Upper lobe of left lung (tissue), 6 donors: ENCODE data around the gene ARFGAP2. TPM values are rescaled to one million over a fixed set of nuclear protein-coding genes. Genes with fewer than 3 reads are reported as not detected.
A peak's percentile ranks its signal among the peaks of the same experiment; 100 is the strongest.

ENCODE experiments used
- ATAC-seq, 2 donors: fragments of 200-7000 bp; cut with Tn5 transposase; one replicate each; pipeline ENCODE4 v1.9.1; 2022; ENCODE audit warnings: mild to moderate bottlenecking in 2 of 2, moderate library complexity in 2 of 2; ENCODE audit not compliant: low FRiP score in 2 of 2
- DNase-seq, 2 donors: peaks; one replicate each; pipeline ENCODE4 v3.0.0-alpha.2; 2019 to 2020
- H3K27ac ChIP-seq, 4 donors: fragments of 200-600 bp; sonication (generic); one replicate each; pipeline ENCODE4 v1.5.1; 2016 to 2019
- H3K27me3 ChIP-seq, 4 donors: fragments of 200-600 bp; sonication (generic); one replicate each; pipeline ENCODE4 v1.5.1; 2017 to 2019
- H3K36me3 ChIP-seq, 4 donors: fragments of 200-600 bp; sonication (generic); one replicate each; pipeline ENCODE4 v1.5.1; 2016 to 2019
- H3K4me1 ChIP-seq, 4 donors: fragments of 200-600 bp; sonication (generic); one replicate each; pipeline ENCODE4 v1.5.1; 2018 to 2019
- H3K4me3 ChIP-seq, 4 donors: fragments of 200-600 bp; sonication (generic); one replicate each; pipeline ENCODE4 v1.5.1; 2017 to 2019; ENCODE audit warnings: mild to moderate bottlenecking in 2 of 4, moderate library complexity in 1 of 4
- H3K9me3 ChIP-seq, 4 donors: fragments of 200-600 bp; sonication (generic); one replicate each; pipeline ENCODE4 v1.5.1; 2018 to 2019
- EP300 ChIP-seq, 4 donors: sonication (generic); formaldehyde crosslinking; IDR thresholded peaks; one replicate each; pipeline ENCODE4 v1.5.1; 2017; ENCODE audit warnings: antibody characterized with exemption in 4 of 4, control low read depth in 2 of 4
- POLR2A ChIP-seq, 4 donors: fragments of 450-650 bp; IDR thresholded peaks; one replicate each; pipeline ENCODE4 v1.5.1; 2016 to 2017; ENCODE audit warnings: antibody characterized with exemption in 4 of 4, mild to moderate bottlenecking in 2 of 4
- POLR2AphosphoS5 ChIP-seq, 2 donors: sonication (generic); formaldehyde crosslinking; IDR thresholded peaks; one replicate each; pipeline ENCODE4 v1.5.1; 2017; ENCODE audit warnings: antibody characterized with exemption in 2 of 2
- WGBS, 2 donors: methylation state at CpG; one replicate each; pipeline ENCODE4 v1.1.5; 2017 to 2018; 5-methylcytosine and 5-hydroxymethylcytosine counted together
- total RNA-seq, 6 donors: library from RNA; depleted of rRNA in 4 of 6; stranded (reverse); fragments of >200 nt in 4 of 6; gene quantifications; one replicate each; pipeline versions ENCODE4 v1.1.0 to v1.2.1, GENCODE V29; 2016 to 2021
- TF ChIP-seq, protein P1 (sequence below), 6 experiments: fragments of 450-650 bp in 4 of 6; fragments of 200-600 bp in 2 of 6; sonication (generic) in 2 of 6; IDR thresholded peaks; one replicate each; pipeline ENCODE4 v1.5.1; 2016 to 2019; ENCODE audit warnings: antibody characterized with exemption in 6 of 6
- donor health status: DM: no; HTN: no; CAD: no; lungs with moderate emphysema.
- donor health status: DM: no; HTN: yes; CAD: no; lungs with severe emphysema.

Gene ARFGAP2
- total RNA-seq, 6 donors from 2014 or later, result 93.6 to 257 (median 110) TPM

DNA sequence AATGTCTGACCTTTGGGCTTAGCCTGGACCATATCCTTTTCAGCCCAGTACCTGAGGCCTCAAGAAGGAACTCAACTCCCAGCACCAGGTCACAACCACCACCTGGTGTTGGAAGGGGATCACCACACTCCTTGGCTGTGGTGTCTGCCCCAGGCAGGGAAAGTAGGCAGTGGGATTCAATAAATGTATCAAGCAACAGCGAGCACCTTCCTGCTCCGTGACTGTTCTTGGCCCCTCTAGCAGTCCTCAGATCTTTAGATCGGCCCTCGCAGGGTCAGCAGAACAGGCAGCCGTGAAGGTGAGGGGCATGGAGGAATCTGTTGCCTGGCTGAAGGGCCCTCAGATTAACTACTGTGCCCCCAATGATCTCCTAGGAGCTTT lies 15.9 kb downstream of the ARFGAP2 start:
- TF ChIP-seq, protein P1, sequence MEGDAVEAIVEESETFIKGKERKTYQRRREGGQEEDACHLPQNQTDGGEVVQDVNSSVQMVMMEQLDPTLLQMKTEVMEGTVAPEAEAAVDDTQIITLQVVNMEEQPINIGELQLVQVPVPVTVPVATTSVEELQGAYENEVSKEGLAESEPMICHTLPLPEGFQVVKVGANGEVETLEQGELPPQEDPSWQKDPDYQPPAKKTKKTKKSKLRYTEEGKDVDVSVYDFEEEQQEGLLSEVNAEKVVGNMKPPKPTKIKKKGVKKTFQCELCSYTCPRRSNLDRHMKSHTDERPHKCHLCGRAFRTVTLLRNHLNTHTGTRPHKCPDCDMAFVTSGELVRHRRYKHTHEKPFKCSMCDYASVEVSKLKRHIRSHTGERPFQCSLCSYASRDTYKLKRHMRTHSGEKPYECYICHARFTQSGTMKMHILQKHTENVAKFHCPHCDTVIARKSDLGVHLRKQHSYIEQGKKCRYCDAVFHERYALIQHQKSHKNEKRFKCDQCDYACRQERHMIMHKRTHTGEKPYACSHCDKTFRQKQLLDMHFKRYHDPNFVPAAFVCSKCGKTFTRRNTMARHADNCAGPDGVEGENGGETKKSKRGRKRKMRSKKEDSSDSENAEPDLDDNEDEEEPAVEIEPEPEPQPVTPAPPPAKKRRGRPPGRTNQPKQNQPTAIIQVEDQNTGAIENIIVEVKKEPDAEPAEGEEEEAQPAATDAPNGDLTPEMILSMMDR (IDR thresholded peaks at IDR 0.05), result no peak
- no peak for TF ChIP-seq EP300 (IDR thresholded peaks at IDR 0.05)
- TF ChIP-seq POLR2A (IDR thresholded peaks at IDR 0.05), result peak in 1 of 4 donors; percentile 2
- TF ChIP-seq POLR2AphosphoS5 (IDR thresholded peaks at IDR 0.05), result no peak
- Histone ChIP-seq H3K9me3 (no peaks in the 10 kb centered on the region), H3K4me3 (no peak overlapping the region), H3K36me3 (peaks cover 13 to 40% (median 31%) of the 10 kb centered on the region in 4 donors), H3K27me3 (no peaks in the 10 kb centered on the region), H3K4me1 (peaks cover 0 to 7% (median 2%) of the 10 kb centered on the region in 4 donors), H3K27ac (no peak overlapping the region)
- ATAC-seq, result no peak
- WGBS, 2 donors, result 94% methylated on average over 5 of the region's 5 CpGs; no CpG with 5 or more reads in 1 of the 2 donors
- DNase-seq, result no peak

DNA sequence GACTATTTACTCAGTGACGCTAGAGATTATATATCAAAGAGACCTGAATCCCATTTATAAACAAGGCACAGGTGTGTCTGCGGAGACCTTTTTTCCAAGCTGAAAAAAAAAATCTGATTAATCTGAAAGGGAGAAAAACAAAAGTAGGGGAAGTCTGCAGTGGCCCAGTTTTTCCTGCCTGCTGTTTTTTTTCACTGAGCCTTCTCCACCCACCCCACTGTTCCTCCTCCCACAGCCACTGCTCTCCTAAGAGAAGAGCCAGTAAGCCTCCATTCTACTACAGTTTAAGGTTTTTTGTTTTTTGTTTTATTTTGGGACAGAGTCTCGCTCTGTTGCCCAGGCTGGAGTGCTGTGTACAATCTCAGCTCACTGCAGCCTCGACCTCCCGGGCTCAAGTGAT lies 18.4 kb downstream of the ARFGAP2 start:
- no peak overlapping the region for H3K27ac ChIP-seq
- peaks cover 5 to 16% (median 8%) of the 10 kb centered on the region in 4 donors for H3K4me1 ChIP-seq
- peaks cover 0 to 15% (median 7%) of the 10 kb centered on the region in 4 donors for H3K36me3 ChIP-seq
- DNase-seq (no peak), ATAC-seq (no peak)
- H3K4me3 ChIP-seq, result no peak overlapping the region
- TF ChIP-seq POLR2A (IDR thresholded peaks at IDR 0.05) (no peak), POLR2AphosphoS5 (IDR thresholded peaks at IDR 0.05) (no peak), EP300 (IDR thresholded peaks at IDR 0.05) (no peak)
- TF ChIP-seq, protein P1 (IDR thresholded peaks at IDR 0.05), result no peak
- no peaks in the 10 kb centered on the region for H3K27me3 ChIP-seq
- H3K9me3 ChIP-seq, result no peaks in the 10 kb centered on the region
- 72% methylated on average over 5 of the region's 5 CpGs for WGBS, 2 donors

- ATAC-seq, result no peak
- DNase-seq, result no peak
- H3K4me1 ChIP-seq, result peaks cover 5 to 18% (median 12%) of the 10 kb centered on the region in 4 donors
- no peak overlapping the region for H3K27ac ChIP-seq
- no peak for TF ChIP-seq POLR2A (IDR thresholded peaks at IDR 0.05)
- TF ChIP-seq, protein P1 (IDR thresholded peaks at IDR 0.05), result no peak
- H3K4me3 ChIP-seq, result no peak overlapping the region
- H3K27me3 ChIP-seq, result no peaks in the 10 kb centered on the region
- 55 to 69% methylated on average over 3 to 8 of the region's 8 CpGs for WGBS, 2 donors
- peaks cover 0 to 13% (median 6%) of the 10 kb centered on the region in 4 donors for H3K36me3 ChIP-seq
- H3K9me3 ChIP-seq, result no peaks in the 10 kb centered on the region
Observed at GRCh38 chr11:47157805-47158204, 18.9 kb downstream of the ARFGAP2 start.

DNA sequence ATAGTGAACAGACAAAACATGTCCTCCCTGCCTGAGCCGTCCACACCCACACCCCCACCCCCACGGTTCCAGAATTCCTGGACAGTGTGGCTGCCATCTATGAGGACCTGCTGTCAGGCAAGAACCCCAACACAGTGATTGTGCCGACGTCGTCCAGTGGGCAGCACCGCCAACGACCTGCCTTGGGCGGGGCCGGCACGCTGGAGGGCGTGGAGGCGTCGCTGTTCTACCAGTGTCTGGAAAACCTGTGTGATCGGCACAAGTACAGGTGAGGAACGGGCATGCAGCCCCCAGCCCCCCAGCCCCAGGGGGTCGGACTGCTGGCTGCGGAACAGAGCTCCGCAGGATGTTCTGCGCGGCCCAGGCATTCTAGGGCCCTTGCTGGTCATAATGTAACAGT lies 19.7 kb downstream of the ARFGAP2 start:
- Histone ChIP-seq H3K9me3 (no peaks in the 10 kb centered on the region), H3K36me3 (peaks cover 0 to 10% (median 6%) of the 10 kb centered on the region in 4 donors), H3K27ac (no peak overlapping the region), H3K4me3 (no peak overlapping the region), H3K27me3 (no peaks in the 10 kb centered on the region), H3K4me1 (peaks cover 5 to 19% (median 16%) of the 10 kb centered on the region in 4 donors)
- ATAC-seq (no peak), DNase-seq (peak in 1 of 2 donors; percentile 83)
- 83 to 95% methylated on average over 5 to 20 of the region's 20 CpGs for WGBS, 2 donors
- TF ChIP-seq EP300 (IDR thresholded peaks at IDR 0.05) (no peak), POLR2A (IDR thresholded peaks at IDR 0.05) (no peak), POLR2AphosphoS5 (IDR thresholded peaks at IDR 0.05) (no peak)
- TF ChIP-seq, protein P1 (IDR thresholded peaks at IDR 0.05), result no peak

- Histone ChIP-seq H3K4me3 (no peak overlapping the region), H3K4me1 (peaks cover 5 to 19% (median 15%) of the 10 kb centered on the region in 4 donors), H3K27me3 (no peaks in the 10 kb centered on the region), H3K9me3 (no peaks in the 10 kb centered on the region), H3K27ac (no peak overlapping the region), H3K36me3 (peaks cover 0 to 10% (median 5%) of the 10 kb centered on the region in 4 donors)
- WGBS, 2 donors, result 91% methylated on average over 6 of the region's 6 CpGs
- ATAC-seq (no peak), DNase-seq (no peak)
- TF ChIP-seq, protein P1 (IDR thresholded peaks at IDR 0.05), result no peak
- TF ChIP-seq EP300 (IDR thresholded peaks at IDR 0.05) (no peak), POLR2A (IDR thresholded peaks at IDR 0.05) (no peak), POLR2AphosphoS5 (IDR thresholded peaks at IDR 0.05) (no peak)
Observed at GRCh38 chr11:47156333-47156732, 20.3 kb downstream of the ARFGAP2 start.
